ENCODE measurements around the gene PLEKHA8. TPM values are rescaled to one million over a fixed set of nuclear protein-coding genes. Genes with fewer than 3 reads are reported as not detected.

Gene PLEKHA8
- total and polyA plus RNA-seq, 2 of the 8 experiments (the other 6 are each of a cell fraction or from before 2014, with no cell fraction given), result 10.7 to 44.0 TPM

- Histone ChIP-seq H3K79me1 (ENCODE audit: low read depth, low read length) (no peaks in the 10 kb centered on the region), H3K36me3 (ENCODE audit: control insufficient read depth in 2 of 4, insufficient read depth in 4 of 4, low read length in 3 of 4) (no peaks in the 10 kb centered on the region), H4K91ac (replicated peaks; ENCODE audit: insufficient read length, low read length) (no peak overlapping the region), H3K27ac (ENCODE audit: low read depth, low read length) (no peak overlapping the region), H2BK5ac (ENCODE audit: low read depth, low read length) (no peak overlapping the region), H3K4me2 (ENCODE audit: insufficient read depth in 1 of 2, low read depth in 2 of 2, low read length in 2 of 2) (no peak overlapping the region), H2BK12ac (ENCODE audit: low read depth, low read length) (no peak overlapping the region), H3K4me1 (replicated peaks in 1 of 4; ENCODE audit: control insufficient read depth in 3 of 4, insufficient read depth in 4 of 4, low read length in 3 of 4) (peaks cover 0 to 3% (median 1%) of the 10 kb centered on the region in 4 experiments; a peak in 3 of 7 replicates), H3K9ac (replicated peaks in 1 of 4; ENCODE audit: extremely low read depth in 1 of 4, low read depth in 3 of 4, low read length in 3 of 4) (no peak overlapping the region), H4K20me1 (replicated peaks in 1 of 2; ENCODE audit: control insufficient read depth in 1 of 2, insufficient read depth in 2 of 2, low read length in 2 of 2) (no peaks in the 10 kb centered on the region), H3K4me3 (ENCODE audit: extremely low read depth in 1 of 4, insufficient read depth in 2 of 4, low read depth in 3 of 4, low read length in 4 of 4) (no peak overlapping the region), H3K23ac (ENCODE audit: insufficient read length) (no peak overlapping the region), H3K79me2 (ENCODE audit: control insufficient read depth in 1 of 2, insufficient read depth in 2 of 2, low read length in 2 of 2) (no peaks in the 10 kb centered on the region), H3K23me2 (ENCODE audit: low read depth, low read length) (no peaks in the 10 kb centered on the region), H2AFZ (ENCODE audit: low read length) (no peak overlapping the region), H3K56ac (replicated peaks; ENCODE audit: insufficient read length, low read depth, low read length) (no peak overlapping the region), H3K4ac (replicated peaks; ENCODE audit: insufficient read length, low read depth, low read length) (no peak overlapping the region), H2BK20ac (ENCODE audit: low read length) (no peak overlapping the region), H2BK15ac (ENCODE audit: low read length) (no peak overlapping the region), H3K14ac (ENCODE audit: insufficient read length) (no peak overlapping the region), H2BK120ac (replicated peaks; ENCODE audit: low read depth, low read length) (no peak overlapping the region), H2AK5ac (ENCODE audit: low read depth, low read length) (no peak overlapping the region), H3K18ac (ENCODE audit: extremely low read depth, low read length) (no peak overlapping the region), H4K8ac (ENCODE audit: extremely low read depth, insufficient read depth, low read length) (no peak overlapping the region), H3K9me3 (ENCODE audit: insufficient read depth in 2 of 2, low read depth in 1 of 2, low read length in 1 of 2) (no peaks in the 10 kb centered on the region), H4K5ac (ENCODE audit: insufficient read length, low read depth, low read length) (no peak overlapping the region), H3K27me3 (replicated peaks in 1 of 4; ENCODE audit: control insufficient read depth in 3 of 4, extremely low read depth in 1 of 4, insufficient read depth in 3 of 4, low read length in 3 of 4) (no peaks in the 10 kb centered on the region; a peak in 1 of 7 replicates)
- FAIRE-seq (no peak), DNase-seq (ENCODE audit: low read depth in 1 of 2, low spot score in 2 of 2) (no peak)
- ChIA-PET CTCF (ENCODE audit: partially characterized antibody) (interaction anchor here (0.7 to 1.8 kb wide), 5 partner anchors 13 to 387 kb away, joined by 3 to 5 read pairs (median 3); partner anchors contain the start of gene MTURN), POLR2A (ENCODE audit: partially characterized antibody) (no interaction called here)
- WGBS, 2 experiments (ENCODE audit: extremely low coverage in 1 of 2, insufficient coverage in 1 of 2, insufficient read length in 1 of 2, insufficient replicate concordance in 2 of 2, low coverage in 1 of 2, low lambda C conversion rate in 2 of 2, missing lambda C conversion rate in 1 of 2), result 74% methylated on average over 4 of the region's 4 CpGs; no CpG with 5 or more reads in 1 of the 2 experiments
- no peak for TF ChIP-seq NANOG (IDR thresholded peaks at IDR 0.05; ENCODE audit: insufficient read depth, low read depth, low read length, poor library complexity, severe bottlenecking)
- no peak for TF ChIP-seq CTBP2 (IDR thresholded peaks at IDR 0.05; ENCODE audit: borderline replicate concordance, insufficient read depth, insufficient read length, low read length)
- no peak for TF ChIP-seq BRCA1 (IDR thresholded peaks at IDR 0.05; ENCODE audit: low read depth, low read length)
- TF ChIP-seq POLR2A (IDR thresholded peaks at IDR 0.05; ENCODE audit: control extremely low read depth in 1 of 2, low read depth in 2 of 2, low read length in 2 of 2), result no peak
- no peak for TF ChIP-seq HDAC2 (IDR thresholded peaks at IDR 0.05; ENCODE audit: borderline replicate concordance in 1 of 2, low read depth in 2 of 2, low read length in 2 of 2)
- no peak for TF ChIP-seq GTF2F1 (IDR thresholded peaks at IDR 0.05; ENCODE audit: borderline replicate concordance, low read depth, low read length)
- no peak for TF ChIP-seq KDM1A (IDR thresholded peaks at IDR 0.05; ENCODE audit: borderline replicate concordance, low read length)
- TF ChIP-seq ZNF274 (IDR thresholded peaks at IDR 0.05; ENCODE audit: borderline replicate concordance, extremely low read depth, low read length), result no peak
- TF ChIP-seq SRF (IDR thresholded peaks at IDR 0.05; ENCODE audit: low read depth, low read length), result no peak
Observed at GRCh38 chr7:30147223-30147622, 119.0 kb downstream of the PLEKHA8 start.
